Retinal pigment epithelial cell (primary cell): ENCODE data around the gene HDHD5.

Experiments used
- DNase-seq: peaks from one replicate; pipeline ENCODE4 v3.0.0-alpha.2; 2010; ENCODE audit warnings: low read depth
- H3K4me3 ChIP-seq: 2 replicates; pipeline ENCODE4 v1.5.1; 2011; ENCODE audit warnings: mild to moderate bottlenecking, low read length, control low read depth, moderate library complexity
- TF ChIP-seq, protein P1 (sequence below): conservative IDR thresholded peaks from 2 replicates; pipeline ENCODE4 v1.5.1; 2011; ENCODE audit warnings: low read depth, low read length, control low read depth, inconsistent platforms

The HDHD5 gene

DNA sequence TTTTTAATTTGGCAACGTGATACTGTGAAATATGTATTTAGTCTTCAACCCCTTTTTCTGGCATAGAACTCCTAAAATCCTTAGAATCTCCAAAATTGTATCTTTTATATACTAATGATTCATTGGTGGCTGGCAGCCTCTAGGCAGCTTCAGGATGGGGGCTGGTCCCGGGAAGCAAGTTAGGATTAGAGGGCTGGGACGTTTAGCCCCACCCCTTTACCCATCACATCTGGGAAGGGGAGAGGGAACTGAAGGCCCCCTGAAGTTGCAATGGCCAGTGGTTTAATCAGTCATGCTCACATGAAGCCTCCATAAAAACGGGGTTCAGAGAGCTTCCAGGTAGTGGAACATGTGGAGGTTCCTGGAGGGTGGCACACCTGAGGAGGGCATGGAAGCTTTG is 67.2 kb downstream of the HDHD5 start:
- TF ChIP-seq, protein P1, sequence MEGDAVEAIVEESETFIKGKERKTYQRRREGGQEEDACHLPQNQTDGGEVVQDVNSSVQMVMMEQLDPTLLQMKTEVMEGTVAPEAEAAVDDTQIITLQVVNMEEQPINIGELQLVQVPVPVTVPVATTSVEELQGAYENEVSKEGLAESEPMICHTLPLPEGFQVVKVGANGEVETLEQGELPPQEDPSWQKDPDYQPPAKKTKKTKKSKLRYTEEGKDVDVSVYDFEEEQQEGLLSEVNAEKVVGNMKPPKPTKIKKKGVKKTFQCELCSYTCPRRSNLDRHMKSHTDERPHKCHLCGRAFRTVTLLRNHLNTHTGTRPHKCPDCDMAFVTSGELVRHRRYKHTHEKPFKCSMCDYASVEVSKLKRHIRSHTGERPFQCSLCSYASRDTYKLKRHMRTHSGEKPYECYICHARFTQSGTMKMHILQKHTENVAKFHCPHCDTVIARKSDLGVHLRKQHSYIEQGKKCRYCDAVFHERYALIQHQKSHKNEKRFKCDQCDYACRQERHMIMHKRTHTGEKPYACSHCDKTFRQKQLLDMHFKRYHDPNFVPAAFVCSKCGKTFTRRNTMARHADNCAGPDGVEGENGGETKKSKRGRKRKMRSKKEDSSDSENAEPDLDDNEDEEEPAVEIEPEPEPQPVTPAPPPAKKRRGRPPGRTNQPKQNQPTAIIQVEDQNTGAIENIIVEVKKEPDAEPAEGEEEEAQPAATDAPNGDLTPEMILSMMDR = no peak
- no peak for DNase-seq
- H3K4me3 ChIP-seq = no peak overlapping the region

DNA sequence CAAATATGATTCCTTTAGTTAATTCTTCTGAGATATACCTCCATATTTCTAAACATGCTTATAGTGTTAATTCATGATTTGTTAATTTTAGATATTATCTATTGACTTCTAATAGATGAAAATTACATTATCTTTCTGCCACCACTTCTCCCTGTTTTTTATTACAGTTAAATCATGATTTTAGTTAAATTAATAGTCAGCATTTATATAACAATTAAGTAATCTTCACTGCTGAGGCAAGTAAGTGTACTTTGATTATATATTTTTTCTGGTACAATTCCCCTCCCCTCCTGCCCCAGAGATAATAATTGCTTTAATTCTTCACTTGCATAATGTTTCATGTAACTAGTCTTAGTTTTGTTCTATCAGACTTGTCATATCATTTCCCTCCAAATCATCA is 68.5 kb downstream of the HDHD5 start:
- no peak for DNase-seq
- H3K4me3 ChIP-seq = no peak overlapping the region
- TF ChIP-seq, protein P1 = no peak
